GM18867 (cell line): ENCODE results near the gene DNASE1L1.

Experiments
- ATAC-seq: cut with Tn5 transposase; IDR thresholded peaks from one replicate; pipeline ENCODE4 v1.9.1; 2021; ENCODE audit warnings: mild to moderate bottlenecking, moderate library complexity; ENCODE audit not compliant: unreplicated experiment

The DNASE1L1 gene

DNA sequence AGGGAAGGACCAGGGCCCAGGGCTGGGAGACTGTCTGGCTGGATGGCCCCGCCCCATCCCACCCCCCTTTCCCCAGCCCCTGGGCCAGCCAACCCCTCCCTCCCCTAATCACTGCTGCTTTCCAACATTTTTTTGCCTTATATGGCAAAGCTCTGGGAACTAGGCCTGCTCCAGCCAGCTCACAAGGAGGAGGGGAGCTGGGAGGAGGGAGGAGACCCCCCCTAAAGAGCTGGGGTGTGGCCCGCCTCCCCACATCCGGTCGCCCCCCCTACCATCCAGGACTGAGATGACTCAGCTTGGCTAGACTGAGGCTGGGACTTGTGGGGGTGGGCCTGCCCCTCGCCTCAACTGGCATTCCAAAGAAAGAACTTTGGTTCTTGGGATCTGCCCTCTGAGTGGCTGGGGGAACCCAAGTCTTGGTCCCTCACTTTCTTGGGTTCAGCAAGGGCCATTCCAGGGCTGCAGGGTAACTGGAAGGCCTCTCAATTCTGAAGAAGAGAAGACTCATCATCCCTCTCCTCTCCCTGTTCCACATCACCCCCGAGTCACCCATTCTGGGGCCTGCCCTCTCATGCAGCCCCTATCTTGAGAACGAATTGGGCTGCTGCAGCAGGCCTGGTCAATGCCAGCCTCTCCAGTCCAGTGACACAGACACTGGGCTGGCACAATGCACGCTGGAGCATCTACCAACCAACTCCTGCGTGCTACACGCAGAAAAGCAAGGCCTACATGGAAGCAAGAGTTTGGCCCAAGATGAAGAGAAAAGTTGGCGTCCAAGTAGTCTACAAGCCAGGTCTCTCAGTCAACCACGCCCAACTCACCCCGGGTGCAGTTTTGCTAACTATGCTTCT lies 39.4 kb downstream of the DNASE1L1 start:
- ATAC-seq = no peak

DNA sequence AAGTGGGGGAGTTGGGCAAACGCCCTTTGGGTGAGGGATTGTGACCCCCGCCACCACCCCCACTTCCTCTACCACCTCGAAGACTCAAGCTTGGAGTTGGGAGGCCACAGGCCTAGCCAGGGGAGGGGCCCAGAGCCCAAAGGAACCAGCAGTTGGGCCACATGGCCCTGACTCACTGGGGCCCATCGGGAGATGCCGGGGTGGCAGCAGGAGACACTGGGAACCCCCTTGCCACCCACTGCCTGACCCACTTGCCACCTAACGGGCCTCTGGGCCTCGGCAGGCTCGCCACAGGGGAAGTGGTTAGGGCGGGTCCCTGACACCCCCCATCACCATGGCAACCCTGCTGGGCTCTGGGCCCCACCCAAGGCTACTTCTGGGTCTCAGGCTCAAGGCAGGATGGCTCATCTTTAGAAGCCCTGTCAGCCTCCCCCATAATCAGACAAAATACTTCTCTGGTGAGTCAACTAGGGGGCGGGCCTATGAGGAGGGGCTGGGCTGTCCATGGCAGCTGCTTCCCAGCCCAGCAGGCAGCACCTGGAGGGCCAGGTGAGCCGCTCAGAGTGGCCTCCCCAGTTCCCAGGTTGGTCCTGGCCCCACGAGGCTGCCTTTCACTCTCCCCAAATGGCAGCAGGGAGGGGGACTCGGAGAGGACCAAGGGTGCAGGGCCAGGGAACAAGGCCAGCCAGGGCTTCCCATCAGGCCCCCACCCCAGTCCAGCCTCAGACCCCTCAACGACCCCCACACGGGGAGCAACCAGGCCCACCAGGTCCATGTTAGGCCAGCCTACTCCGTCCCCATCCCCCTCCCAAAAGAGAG lies 40.2 kb downstream of the DNASE1L1 start:
- ATAC-seq = peak; percentile 37

DNA sequence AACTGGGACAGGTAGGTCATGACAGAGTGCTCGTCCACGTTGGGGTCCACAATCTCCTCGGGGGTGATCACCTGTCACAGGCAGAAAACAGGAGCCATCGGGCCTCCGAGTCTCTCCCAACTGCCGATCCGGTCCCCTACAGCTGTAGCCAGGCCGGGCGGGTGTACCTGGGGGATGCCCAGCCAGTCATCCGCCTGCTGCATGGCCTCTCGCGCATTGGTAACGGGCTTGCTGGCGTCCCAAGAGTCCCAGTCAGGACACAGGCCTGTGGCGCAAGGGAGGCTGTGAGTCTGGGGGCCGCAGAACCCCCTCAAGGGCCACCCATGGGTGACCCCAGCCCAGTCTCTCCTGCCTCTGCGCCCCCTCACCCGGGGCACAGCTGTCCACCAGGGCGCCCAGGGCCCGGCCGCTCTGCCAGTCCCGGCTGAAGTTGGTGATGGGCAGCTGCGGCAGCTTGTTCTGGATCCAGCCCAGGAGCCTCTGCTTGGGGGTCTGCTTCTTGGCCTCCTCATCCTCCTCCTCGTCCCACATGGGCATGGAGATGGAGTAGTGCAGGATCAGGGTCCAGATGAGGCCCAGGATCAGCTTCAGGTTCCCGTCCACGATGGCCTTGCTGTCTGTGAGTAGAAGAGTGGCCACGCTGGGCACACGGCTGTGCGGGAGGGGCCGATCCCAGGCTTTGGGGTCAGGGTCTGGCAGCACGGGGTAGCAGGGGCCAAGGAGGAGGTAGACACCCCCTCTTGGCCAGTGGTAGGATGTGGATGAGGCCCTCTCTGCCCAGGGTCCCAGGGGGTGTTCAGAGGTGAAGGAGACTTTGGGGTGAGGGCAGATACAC lies 41.4 kb downstream of the DNASE1L1 start:
- no peak for ATAC-seq

DNA sequence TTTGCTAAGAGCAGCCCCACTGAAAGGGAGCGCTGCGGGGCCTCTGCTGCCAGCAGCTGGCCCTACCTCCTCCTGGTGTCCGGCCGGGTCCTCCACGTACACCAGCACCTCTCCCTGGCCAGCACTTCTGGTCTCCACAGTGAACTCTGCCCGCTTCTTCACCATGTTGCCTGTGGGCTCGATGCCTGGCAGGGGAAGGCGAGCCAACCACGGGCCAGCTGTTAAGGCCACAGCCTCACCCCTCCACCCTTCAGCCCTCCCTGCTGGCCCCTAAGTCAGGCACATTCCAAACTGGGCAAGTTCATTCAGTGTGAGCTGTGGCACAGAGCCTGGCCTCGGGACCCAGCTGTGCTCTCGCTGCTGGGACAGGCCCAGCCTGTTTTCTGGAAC lies 42.4 kb downstream of the DNASE1L1 start:
- ATAC-seq = no peak

DNA sequence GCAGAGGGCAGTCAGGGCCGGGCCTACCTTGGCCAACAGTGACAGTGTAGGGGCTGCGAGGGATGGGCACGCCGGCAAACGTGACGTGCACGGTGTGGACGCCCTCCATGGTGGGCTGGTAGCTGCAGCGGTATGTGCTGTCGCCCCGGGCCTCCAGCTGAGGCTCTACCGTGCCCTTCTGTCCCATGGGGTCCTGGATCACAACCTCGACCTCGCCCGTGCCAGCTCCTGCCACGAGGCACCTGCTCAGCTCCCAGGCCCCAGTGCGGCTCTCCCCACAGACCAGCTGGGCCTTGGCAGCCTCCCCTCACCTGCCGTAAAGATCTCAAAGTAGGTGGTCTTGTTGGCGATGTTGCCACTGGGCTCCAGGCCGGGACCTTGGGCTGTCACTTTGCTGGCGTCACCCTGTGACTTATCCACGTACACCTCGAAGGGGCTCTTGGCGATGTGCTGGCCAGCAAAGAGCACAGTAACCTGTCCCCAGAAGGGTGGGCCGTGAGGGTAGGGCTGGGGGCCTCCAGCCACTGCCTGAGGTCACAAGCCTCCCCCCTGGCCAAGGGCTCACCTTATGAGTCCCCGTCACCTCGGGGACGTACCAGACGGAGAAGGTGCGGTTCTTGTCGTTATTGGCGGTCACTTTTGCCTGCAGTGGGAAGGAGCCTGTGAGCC lies 42.9 kb downstream of the DNASE1L1 start:
- no peak for ATAC-seq

DNA sequence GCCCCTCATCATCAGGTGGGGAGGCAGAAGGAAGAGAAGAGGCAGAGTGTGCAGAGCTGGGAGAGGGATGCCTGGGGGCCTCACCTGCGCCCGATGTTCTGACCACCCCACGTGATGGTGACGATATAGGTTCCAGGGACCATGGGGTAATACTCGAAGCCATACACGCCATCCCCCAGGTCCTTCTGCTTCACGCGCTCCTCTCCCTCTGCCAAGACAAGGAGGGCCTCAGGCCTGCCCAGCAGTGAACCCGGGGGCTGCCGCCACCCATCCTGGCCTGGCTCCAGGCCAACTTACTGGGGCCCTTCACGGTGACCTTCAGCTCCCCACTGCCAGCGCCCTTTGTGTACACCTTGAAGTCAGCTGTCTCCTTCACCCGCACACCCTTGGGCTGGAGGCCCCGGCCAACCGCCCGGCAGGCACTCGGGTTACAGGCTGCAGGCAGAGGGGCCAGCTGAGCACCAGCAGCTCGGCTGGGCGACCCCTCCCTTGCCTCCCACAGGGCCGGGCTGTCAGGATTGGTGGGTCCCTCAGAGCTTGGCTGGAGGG lies 43.9 kb downstream of the DNASE1L1 start:
- no peak for ATAC-seq

DNA sequence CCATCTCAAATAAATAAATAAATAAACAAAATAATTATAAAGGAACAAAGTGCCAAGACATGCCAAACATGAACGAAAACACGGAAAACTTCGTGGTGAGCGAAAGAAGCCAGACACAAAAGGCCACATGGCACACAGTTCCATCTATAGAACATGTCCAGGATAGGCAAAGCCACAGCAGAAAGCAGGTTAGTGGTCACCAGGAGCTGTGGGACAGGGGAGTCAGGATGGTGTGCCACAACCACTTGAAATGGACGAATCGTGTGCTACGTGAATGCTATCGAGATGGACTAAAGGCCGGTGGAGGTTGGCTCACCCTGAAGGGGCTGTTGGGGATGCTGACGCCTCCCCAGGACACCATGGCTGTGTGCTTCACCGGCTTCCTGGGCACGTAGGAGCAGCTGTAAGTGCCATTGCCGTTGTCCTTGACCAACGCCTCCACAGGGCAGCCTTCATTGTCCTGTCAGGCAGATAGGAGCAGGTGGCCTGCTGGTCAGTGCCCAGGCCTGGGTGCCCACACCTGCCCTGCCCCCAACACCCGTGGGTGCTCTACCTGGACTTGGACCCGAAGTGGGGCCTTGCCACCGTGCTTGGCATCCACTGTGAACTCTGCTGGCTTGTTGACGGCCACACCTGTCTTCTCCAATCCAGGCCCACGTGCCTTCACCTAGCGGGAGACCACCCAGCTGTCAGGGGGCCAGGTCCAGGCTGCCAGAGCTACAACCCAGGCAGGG lies 45.2 kb downstream of the DNASE1L1 start:
- ATAC-seq = no peak

DNA sequence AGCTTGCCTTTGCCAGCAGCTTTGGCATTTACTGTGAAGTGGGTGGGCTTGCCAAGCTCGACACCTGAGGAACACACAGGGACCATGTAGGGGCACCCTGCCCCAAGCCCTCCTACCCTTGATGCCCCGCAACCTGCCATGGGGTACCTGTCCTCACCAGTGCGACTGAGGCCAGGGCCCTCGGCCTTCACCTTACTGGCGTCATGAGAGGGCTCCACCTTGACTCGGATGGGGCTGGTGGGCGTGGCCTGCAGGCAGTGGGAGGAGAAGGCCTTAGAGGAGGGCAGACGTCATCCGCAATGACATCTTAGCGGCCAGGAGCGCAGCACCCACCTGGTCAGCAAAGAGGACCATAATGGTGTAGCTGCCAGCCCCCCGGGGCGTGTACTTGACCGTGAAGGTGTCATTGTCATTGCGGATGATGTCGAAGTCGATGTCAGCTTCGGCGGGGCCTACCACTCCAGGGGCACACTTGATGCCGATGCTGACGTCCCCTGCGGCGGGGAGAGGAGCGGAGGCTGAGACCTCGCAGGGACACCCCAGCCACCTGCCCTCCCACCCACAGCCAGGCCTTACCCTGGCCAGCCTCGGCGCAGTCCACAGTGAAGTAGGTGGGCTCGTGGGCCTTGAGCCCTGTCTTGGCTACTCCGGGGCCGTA lies 46.8 kb downstream of the DNASE1L1 start:
- ATAC-seq = no peak

DNA sequence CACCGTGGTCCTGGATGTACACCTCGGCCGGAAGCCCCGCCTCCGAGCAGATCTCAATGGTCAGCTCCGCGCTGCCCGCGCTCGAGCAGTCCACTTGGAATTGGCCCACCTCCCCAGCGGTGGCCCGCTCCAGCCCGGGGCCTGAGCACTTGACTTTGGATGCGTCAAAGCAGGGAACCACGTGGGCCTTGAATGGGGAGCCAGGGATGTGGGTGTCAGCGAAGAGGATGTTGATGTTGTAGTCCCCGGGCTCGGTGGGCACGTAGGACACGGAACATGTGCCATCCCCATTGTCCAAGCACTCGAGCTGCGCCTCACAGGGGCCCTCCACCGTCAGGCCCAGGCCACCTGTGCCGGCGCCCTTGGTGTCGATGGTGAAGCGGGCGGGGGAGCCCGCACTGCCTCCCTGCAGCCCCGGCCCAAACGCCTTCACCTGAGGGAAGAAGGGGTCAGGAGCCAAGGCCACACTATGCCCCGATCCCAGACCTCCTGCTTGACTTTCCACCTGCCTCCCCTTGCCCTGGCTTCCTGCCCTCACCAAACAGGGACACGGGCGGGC lies 48.8 kb downstream of the DNASE1L1 start:
- no peak for ATAC-seq

DNA sequence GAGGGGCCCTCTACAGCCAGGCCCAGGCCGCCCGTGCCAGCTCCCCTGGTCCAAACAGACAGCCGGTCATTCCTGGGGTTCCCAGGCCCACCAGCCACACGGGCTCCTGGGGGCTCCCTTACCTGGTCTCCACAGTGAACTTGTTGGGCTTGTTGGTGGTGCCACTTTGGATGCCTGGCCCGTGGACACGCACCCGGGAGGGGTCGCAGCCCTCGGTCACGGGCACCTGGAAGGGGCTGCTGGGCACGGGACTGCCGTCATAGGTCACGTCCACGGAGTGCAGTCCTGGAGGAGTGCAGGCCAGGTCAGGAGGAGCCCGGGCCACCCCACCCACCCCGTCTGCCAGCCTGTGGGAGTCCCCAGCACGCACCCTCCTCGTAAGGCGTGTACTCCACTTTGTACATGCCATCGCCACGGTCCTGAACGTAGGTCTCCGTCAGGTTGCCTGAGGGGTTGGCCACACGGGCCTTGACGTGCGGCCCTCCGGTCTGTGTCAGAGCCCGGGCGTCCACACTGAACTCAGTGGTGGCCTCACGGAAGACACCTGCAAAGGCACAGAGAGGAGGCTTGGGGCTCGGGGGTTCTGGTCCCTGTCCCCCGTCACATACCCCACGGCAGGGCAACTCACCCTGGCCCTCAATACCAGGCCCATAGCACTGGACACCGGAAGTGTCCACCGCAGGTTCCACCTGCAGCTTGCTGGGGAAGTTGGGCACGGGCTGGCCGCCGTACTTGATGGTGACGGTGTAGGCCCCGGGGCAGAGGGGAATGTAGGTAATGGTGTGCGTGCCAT lies 49.5 kb downstream of the DNASE1L1 start:
- ATAC-seq = no peak

DNA sequence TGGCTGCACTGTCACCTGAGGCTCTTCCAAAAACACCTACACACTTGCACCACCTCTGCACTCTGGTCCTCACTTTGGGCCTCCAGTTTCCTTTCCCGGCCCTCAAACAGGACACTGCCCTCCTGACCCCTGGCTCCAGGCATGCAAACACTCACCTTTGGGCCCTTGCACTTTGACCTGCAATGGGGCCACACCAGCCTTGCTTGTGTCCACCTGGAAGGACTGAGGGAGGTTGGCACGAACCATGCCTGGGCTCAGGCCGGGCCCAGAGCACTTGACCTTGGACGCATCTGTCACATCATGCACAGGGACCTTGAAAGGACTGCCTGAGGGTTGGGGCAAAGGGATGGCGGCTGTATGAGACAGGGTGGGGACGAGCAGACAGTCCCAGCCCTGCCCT lies 50.2 kb downstream of the DNASE1L1 start:
- ATAC-seq = no peak

DNA sequence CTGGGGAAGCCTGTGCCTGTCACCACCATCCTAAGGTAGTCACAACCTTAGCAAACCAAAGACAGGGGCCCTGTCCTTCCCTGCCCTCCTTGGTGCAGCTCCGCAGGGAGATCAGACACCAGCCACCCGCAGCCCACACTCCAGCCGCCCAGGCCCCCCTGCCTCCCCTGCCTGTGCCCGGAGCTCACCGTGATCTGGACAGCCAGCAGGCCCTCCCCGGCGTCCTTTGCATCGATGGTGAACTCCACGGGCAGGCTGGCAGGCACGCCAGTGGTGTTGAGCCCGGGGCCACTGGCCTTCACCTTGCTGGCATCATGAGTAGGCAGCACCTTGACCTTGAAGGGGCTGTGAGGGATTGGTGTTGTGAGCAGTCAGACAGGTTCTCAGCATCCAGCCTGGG lies 51.0 kb downstream of the DNASE1L1 start:
- ATAC-seq = no peak

DNA sequence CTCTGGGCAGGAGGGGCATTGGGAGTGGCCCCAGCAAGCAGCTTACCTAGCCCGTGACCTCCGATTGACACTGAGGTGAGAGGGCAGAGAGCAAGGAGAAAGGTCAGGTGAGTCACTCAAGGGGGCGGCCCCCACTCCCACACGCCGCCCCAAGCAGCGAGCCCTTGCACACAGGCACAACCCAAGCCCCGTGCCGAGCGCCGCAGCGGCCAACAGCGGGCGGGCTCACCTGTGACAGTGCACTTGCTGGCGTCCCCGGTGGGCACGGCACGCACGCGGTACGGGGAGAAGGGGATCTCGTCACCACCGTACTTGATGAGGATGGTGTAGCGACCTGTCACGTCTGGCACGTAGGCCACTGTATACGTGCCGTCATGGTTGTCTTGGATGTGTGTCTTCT lies 51.8 kb downstream of the DNASE1L1 start:
- no peak for ATAC-seq

DNA sequence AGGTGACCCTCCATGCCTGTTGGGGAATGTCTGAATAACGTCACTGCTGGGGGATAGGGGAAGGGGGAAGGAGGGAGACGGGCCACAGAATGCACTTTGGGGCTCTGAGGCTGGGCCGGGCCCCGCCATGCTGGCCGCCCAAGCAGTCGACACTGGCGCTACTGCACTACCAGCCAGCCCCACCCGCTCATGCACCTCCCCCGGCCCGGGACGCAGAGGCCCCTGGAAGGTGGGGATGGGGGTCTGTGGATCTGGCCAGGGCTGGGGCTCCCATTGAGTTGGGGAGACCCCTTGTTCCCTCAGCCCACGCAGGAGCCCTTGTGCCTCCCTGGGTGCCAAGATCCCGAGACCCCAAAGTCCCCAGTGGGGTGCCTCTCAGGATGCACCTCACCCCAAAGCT lies 52.5 kb downstream of the DNASE1L1 start:
- no peak for ATAC-seq

DNA sequence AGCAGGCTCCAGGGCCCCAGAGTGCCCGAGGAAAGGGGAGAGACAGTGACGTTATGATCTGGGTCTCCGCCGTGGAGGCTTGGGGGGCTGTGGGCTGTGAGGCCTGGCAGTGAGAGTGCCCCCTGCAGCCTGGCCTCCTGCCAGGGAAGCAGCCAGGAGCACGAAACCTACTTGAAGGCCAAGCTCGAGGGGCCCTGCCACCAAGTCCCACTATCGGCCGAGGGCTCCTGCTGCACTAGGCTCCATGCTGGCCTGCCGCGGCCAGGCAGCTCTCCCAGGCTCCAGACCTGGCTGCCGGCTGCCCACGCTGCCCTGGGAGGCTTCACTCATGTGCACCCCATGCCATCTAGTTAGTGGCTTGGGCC lies 53.3 kb downstream of the DNASE1L1 start:
- ATAC-seq = no peak

DNA sequence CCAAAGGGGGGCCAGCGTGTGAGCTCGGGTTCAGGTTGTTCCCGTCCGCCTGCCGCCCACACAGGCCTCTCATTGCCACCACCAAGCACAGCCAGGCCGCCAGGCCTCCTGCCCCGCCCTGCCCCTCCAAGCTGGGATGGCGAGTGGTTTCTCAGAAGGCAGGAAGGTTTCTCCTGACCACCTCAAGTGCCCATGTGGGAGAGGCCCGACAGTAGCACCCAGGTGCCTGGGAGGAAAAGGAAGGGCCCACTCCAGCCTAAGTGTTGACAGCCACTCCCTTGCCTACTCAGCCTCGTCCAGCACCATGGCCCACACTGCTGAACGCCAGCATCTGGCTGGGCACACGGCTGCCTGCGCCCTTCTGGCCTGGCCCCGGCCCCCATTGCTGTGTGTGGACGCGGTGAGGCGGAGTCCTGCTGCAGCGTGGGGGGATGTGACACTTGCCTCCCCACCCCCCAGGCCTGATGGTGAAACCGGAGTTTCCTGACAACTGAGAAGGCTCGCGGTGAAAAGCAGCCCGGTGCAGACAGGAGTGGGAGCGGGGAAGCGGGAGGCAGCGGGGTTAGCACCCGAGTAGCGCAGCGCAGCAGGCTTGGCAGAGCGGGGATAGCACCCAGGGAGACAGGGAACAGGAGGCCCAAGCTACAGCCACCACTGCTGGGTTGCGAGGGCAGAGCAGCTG lies 53.8 kb downstream of the DNASE1L1 start:
- ATAC-seq = no peak

DNA sequence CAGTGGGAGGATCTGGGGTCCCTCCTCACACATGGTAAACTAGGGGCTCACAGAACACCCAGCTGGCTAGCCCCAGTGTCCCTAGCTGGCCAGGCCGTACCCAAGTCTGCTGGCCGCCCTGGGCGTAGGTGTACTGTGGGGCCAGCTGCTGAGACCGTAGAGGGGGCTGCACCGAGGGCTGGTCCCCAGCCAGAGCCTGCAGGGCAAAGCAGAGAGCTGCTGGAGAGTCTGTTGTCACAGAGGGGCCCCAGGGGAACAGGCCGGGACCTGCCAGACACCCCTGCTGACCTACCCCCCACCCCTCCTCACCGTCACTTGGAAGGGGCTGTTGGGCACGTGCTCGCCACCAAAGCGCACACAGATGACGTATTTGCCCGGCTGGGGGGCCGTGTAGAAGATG lies 54.5 kb downstream of the DNASE1L1 start:
- ATAC-seq = no peak

DNA sequence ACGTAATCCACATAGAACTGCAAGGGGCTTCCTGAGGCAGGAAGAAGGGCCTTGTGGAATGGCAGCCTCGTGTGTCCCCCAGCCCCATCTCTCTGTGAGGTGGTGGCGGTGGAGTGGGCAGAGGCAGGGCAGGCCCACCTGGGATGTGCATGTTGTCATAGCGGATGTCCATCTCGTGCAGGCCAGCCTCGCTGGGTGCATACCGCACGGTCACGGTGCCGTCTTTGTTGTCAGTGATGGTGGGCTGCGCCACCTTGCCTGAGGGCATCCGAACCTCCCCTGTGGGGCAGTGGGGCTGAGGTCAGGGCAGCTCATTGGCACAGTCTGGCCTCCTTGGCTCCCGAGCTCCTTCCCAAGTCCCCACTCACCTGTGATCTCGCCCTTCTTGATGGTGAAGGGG lies 55.0 kb downstream of the DNASE1L1 start:
- no peak for ATAC-seq
